Activated naive CD8-positive, alpha-beta T cell treated with anti-CD3 and anti-CD28 coated beads, Interleukin-2, amount 50 U/mL, for 16 hours (primary cell): ENCODE results near the gene VTI1A.

ENCODE experiments used
- DNase-seq: peaks from one replicate; pipeline ENCODE4 v3.0.0-alpha.2; 2020; ENCODE audit warnings: low read depth, low spot score

The VTI1A gene

DNA sequence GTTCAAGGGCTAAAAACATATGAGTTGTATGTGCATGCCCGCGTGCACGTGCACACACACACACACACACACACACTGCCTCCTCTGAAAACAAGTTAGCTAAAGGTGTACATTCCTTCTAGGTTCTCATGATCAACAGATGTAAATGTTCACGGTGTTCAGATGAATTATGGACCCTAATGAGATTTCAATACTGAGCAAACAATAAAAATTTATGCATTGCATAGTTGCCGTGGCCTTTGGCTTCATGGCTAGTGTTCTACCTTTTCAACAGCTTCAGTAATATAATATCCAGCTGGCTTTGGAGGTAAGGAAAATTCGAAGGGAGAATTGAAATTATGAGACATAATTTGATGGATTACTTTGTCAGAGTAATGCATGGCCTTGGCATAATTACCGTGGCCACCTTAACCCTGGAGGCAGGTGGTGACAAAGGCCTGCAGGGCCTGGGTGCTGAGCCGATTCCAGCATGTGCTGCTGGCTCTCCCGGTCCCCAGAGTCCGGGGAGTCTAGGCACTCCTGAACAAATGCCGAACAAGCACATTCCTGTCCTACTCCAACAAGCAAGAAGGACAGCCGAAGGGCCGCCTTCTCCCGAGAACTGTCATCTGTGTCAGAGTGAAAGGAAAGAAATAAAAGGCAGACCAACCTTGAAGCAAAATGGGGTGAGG, 336.5 kb downstream of the VTI1A start:
- no peak for DNase-seq

DNA sequence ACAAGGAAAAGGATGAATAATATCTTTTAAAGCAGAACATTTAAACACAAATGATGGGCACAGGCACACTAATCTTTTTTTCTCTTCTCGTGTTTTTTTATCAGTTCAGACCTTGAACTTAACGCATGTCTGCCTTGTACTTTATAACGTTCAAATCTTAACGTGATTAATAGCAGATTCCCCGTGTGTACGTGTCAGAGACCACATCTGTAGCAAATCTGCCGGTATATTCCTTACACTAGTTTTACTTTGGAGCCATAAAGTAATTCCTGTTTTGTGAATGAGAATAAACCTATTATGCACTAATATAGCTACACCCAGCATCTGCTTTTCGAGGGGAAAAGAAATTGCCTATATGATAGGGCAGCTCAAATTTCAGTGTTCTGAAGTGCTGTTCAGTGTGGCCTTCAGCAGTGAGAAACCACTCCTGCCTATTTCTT, 337.0 kb downstream of the VTI1A start:
- no peak for DNase-seq

DNA sequence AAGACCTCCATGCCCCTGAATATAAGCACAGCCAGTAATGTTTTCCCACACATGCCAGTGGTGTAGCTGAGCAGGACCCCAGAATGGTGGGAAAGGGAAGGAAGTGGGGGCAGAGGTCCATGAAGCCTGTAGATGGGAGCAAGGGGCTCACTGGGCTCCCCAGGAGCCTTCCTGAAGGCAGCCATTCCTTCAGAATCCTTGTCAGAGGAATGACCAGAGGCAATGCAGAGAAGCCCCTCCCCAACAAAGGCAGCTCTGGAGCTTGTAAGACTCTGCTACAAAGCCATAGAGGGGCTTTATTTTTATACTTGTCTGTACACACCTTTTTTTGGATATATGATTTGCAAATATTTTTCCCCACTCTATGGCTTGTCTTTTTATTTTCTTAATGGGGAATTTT, 338.1 kb downstream of the VTI1A start:
- no peak for DNase-seq

DNA sequence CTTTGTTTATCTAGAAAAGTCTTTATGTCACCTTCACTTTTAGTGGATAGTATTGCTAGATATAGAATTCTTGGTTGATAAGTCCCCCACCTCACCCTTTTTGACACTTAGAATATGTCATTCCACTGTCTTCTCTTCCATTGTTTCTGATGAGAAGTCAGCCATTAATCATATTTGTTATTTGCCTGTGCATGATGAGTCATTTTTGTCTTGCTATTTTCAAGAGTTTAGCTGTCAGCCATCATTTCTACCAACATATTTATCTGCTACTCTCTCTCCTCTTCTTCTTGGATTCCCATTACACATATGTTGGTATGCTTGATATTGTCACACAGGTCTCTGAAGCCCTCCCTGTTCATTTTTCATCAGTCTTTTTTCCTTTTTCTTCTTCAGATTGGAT, 342.2 kb downstream of the VTI1A start:
- no peak for DNase-seq

DNA sequence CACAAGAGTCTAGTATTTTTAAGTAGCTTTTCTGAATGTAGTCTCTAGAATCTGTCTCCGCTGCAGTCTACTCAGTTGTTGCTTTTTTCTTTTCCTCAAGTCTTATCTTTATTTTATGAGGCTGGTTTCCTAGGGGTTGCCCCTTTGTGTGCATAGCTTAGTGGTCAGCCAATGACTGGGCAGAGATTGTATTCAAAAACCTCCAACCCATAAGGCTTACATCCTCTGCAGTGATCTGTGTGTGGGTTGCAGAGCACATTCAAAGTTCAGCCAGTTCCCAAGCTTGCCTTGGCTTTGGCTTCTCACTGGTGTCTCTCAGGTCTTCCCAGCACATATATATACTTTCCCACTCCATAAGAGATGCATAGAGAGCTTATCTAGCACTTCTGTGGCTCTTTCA, 343.0 kb downstream of the VTI1A start:
- no peak for DNase-seq

DNA sequence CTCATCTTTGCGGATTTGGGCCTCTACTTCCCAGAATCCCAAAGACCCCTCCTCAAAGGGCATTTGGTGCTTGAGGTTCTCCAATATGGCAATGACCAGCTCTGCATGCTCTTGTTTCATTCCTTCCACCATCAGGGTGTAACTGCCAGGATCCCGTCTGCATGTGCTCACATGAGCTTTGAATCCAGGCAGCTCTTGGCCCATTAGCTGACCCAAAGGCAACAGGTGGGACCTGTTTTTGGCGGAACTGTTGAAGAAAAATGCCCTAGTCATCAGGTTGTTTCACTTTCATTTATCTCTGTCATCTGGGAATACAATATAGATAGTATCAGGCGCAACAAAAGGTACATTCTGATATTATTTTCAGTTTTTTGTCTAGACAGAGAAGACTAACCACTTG, 343.9 kb downstream of the VTI1A start:
- DNase-seq: no peak

DNA sequence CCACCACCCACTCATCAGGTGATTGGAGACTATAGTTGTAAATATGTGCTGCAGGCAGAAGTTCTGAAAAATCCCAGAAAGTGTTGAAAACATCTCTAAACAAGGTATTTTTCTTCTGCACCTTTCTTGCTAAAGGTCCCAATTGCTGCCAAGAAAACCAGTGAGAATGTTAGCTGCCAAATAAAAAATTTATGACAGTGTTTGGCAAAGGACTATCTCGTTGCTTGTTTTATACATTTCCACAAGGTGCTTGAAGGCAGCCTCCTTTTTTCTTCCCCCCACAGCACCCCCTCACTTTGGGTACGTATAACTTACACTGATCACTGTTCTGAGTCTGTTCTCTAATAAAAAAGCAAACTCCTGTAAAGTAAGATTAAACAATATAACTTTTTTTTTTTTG, 344.4 kb downstream of the VTI1A start:
- no peak for DNase-seq

DNA sequence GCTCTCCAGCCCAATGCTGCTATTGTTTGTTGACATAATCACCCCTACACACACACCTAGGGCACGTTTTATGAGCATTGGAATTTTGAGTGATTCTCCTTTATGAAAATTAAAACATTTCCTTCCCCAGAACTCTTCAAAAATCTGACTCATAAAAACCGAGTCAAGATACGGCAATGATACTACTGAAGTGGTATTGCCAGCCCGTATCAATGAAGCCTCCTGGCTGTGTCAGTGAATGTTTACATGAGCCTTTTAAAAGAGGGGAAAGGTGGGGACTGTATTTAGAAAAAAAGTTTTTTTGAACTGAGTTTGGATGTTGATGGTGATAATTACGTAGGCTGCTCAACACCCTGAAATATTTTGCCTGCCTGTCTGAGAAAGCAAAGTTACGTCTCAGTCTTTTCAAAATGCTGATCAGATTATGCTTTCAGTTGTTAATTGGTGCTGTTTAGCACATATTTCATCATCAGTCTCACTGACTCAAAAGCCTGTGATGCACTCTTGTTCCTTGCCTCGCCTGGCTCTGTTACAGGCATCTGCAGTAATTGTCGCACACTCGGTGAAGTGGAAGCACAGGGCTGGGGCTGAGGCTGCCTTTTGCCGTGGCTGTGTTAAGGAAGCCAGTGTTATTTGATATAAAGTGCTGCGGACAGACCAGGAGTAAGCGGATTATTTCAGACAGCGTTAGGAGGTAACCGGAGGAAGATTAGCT, 345.6 kb downstream of the VTI1A start:
- no peak for DNase-seq

DNA sequence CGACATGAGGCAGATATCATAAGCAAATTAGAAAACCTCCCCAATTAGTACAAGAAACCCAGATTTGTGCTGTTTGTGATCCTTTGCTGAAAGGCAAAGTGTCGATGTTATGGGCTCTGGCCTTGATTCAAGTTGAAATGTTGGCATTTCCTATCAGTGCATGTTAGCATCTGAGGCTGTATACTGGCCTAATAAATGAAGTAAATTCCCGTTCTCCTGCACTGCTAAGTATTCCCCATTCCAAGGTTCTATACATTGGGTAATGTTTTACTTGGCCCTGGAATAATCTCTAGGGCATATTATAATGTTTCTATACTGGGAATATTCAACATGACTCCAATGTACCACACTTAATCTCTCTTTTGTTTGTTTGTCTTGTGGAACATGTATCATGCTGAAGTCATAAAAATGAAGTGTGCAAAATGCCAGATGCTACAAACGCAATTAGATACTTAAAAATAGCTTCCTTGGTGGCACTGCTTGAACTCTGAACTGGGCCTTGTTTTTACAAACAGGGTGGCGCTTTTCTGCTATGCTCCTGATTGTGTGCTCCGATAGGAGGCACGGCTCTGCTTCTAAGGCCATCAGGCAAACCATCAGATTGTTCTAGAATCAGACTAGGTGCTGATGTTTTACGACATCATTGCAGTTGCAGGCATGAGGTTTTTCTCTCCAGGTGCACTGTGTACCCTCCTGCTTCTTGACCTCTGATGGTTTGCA, 346.3 kb downstream of the VTI1A start:
- DNase-seq: no peak

DNA sequence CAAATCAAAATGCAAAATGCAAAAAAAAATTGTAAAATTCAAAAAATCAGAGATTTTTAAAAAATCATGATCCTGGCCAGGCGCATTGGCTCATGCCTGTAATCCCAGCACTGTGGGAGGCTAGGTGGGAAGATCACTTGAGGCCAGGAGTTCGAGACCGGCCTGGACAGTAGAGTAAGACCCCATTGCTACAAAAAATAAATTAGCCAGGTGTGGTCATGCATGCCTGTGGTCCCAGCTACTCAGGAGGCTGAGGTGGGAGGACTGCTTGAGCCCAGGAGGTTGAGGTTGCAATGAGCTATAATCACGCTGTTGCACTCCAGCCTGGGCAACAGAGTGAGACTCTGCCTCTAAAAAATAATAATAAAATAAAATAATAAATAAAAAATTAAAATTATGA, 347.2 kb downstream of the VTI1A start:
- no peak for DNase-seq

DNA sequence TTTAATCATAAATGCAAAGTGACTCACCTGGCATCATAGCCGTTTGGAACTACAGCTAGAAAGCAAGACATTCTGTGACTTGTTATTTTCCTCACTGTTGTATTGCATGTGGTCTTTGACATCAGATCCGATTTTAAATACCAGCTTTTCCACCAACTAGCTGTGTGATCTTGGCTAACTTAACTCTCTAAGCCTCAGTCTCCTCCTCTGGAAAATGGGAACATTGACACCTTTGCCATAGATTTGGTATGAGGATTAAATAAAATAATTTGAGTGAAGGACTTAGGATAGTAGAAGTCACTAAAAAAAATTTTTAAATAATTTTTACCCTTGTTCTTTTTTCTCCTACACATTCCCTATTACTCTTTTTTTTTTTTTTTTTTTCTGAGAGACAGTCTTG, 348.1 kb downstream of the VTI1A start:
- no peak for DNase-seq

DNA sequence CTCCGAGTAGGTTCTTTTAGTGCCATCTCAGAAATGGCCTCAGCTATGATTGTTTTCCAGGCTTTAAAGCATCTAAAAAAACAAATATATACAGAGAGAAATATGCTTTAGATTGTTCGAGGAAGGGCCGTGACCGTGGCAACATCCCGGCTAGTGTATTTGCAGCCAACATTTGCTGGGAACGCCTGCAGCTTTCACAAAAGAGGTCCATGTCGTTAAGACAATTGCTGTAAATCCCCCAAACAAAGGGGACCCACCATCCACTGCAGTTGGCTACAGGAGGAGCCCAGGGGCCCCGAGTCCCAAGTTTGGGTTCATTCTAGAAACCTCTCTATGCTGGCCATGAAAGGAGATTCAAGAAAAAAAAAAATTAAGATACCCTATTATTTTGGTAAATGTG, 350.2 kb downstream of the VTI1A start:
- DNase-seq: no peak

DNA sequence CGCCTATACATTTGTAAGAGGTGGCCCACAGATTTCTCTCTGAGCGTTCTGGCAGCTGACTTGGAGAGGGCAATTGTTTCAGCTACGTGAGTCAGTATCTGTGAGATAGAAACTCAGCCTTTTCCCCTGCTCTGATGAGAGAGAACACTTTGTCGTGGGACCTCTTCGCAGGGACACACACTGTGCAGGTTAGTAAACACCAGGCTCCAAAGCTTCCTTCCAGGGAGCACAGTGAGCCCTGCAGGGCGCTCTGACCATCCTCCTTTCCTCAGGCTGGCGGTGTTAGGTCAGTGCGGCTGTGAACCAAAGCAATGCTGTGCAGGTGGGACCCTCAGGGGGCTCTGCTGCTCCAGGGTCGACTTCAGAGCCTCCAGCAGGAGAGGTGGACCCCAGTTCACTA, 350.8 kb downstream of the VTI1A start:
- no peak for DNase-seq

DNA sequence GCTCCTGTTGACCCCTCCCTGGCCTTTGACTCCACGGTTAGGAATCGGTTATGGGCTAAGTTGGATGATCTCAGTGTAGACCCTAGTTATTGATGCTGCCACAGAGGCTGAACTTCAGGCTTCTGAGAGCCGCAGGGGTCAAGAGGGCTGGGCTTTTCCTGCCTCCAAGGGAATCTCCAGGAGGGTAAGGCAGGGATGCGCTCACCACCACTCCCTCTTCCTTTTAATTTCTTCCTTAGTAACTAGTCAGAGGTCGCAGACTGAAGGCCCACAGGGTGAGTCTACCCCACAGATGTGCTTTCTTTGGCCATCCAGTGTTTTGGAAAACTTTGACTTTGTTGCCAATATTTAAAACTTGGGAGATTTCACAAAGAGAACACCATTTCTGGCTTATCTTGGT, 352.0 kb downstream of the VTI1A start:
- no peak for DNase-seq

DNA sequence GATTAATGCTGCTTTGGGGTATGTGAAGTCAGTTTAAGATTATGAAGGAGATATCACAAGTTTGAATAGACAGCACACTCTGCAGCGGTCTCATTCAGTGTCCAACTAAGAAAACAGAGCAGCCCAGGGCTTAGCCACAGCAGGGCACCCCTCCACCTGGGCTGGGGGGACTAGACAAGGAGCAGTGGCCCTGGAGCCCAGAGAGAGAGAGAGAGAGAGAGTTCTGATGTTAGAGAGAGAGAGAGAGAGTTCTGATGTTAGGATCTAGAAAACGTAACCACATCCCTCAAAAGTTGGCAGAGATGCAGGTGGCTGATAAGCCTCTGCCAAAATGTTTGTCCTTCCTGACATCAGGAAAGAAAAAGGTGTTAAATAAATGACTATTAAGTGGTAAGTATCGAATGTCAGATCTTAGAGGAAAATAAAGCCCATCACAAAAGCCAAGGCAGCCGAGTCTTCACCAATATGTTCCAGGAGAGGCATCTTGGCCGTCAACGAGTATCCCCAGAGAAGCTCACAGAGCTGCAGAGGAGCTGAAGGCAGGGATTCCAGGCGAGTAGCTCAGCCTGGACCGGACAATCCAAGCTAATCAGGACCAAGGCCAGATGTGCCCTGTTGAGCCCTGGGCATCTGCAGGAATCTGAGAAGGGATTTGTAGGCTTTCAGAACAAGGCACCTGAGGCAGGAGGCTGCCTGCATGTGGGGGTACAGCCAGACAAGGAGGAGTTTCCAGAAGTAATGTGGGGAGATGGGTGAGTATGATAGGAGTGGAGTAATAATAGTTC, 352.9 kb downstream of the VTI1A start:
- DNase-seq: no peak

DNA sequence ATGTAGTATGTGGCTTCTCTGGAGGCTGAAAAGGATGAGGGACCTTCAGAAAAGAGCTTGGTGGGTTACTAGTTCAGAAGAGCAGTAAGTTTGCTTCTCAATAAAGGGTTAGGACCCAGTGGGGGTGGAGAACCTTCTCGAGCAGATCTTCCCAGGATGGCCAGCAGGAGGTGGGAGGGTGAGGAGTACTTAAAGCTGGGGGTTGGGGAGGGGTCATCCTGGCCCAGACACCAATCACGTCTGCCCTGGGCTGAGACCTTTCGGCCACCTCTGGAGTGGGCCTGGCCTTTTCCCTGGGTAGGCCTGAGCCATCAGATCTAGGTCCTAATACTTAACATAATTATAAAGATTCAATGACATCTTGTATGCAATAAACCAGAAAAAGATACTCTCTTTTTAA, 354.0 kb downstream of the VTI1A start:
- DNase-seq: no peak

DNA sequence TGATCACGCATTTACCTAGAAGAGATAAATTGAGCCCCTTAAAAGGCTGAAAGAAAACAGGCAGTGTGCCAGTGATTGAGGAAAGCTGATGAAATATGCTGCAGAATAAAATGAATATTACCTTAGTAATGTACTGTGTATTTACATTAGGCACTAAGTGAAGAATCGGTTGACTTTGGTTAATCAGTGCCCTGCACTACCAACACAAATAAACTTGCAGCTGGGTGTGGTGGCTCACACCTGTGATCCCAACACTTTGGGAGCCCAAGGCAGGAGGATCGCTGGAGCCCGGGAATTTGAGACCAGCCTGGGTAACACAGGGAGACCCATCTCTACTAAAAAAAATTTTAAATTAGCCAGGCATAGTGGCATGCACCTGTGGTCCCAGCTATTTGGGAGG, 354.7 kb downstream of the VTI1A start:
- no peak for DNase-seq

DNA sequence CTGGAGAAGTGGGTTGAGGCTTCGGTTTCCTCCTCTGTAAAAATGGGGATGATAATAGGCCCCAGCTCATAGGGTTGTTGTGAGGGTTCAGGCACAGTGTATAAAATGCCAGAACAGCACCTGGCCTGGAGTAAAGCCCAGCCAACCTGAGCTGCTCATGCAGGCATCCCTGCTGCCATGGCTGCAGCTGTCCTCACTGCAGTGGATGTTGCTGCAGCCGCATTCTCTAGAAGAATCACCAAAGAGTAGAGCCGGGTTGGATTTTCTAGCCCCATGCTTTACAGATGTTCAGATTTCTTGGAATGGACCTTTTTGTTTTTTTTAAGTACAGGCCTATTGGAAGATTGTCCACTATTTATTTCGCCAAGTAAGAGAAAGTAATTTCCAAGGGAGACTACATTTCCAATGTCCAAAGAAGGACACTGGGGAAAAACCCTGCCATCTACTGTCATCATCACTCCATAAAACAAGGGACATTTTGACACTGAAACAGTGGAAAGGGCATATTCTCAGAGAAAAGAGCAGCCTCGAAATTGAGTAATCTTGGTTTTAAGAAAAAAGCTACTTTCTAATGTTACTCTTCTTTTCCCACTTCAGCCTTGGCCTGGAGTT, 355.5 kb downstream of the VTI1A start:
- no peak for DNase-seq

DNA sequence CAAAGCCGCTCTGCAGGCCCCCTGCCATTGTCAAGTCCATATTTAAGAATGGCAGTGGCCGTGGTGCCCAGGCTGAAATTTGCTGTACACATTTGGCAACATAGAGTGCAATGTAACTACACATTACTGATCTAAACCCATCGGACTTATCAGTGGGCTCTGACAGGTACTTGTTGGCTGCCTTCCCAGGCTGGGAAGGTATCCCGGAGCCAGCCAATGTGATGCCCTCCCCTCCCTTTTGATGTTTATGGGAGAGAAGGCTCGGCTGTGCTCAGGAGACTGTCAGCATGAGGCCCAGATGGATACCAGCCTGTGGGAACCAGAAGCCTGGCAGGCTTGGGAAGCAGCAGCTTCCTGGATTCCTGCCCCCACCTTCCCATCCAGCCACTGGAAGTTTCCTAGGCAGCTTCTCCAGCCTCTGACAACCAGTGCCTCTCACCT, 357.0 kb downstream of the VTI1A start:
- no peak for DNase-seq

DNA sequence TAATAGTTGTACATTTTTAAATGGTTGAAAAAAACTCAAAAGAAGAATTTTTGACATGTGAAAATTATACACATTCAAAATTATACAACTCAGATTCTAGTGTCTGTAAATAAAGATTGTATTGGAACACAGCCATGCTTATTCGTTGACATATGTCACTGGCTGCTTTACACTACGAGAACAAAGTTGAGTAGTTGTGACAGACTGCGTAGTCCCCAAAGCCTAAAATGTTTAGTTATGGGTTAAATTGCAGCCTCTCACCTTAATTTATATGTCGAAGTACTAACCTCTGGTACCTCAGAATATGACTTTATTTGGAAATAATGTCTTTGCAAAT, 358.2 kb downstream of the VTI1A start:
- no peak for DNase-seq

DNA sequence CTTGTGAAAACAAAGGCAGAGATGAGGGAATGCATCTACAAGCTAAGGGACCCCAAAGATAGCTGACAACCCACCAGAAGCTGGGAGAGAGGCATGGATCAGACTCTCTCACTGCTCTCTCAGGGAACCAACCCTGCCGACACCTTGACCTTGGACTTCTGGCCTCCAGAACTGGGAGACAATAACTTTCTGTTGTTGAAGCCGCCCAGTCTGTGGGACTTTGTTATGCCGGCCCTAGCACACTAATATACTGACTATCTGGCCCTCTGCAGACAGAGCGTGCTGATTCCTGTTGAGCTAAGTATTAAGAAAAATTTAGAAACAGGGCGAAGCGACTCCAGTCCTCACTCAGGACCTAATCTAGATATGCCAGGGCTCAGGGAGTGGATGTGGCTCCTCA, 358.7 kb downstream of the VTI1A start:
- DNase-seq: no peak

DNA sequence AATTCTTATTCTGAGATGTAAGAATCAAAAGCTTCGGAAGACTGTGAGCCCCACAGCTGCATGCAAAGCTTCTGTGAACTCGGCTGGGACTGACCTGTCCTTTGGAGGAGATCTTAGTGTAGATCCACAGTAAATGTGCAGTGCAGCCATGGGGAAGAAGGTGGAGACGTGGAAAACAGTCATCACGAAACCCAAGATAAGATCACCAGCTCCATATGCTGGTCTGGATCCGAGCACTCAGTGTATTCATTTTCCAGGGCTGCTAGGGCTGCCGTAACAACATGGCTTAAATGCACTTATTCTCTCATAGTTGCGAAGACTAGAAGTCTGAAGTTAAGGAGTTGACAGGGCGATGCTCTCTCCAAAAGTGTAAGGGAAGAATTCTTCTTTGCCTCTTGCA, 360.0 kb downstream of the VTI1A start:
- DNase-seq: no peak
